C4-2B (cell line): ENCODE results near the gene GJA4.

Experiments used
- H3K27ac ChIP-seq: fragments of 450-650 bp; 2 replicates; pipeline ENCODE4 v1.5.1; 2017
- CTCF ChIP-seq: fragments of 450-650 bp; conservative IDR thresholded peaks from 2 replicates; pipeline ENCODE4 v1.5.1; 2017; ENCODE audit warnings: mild to moderate bottlenecking
- ZFX ChIP-seq: fragments of 450-650 bp; IDR thresholded peaks from 2 replicates; pipeline ENCODE4 v1.6.1; 2017

The GJA4 gene

GRCh38 chr1:34842073-34842472 is 49.3 kb downstream of the GJA4 start:
- TF ChIP-seq CTCF (no peak), ZFX (no peak)
- H3K27ac ChIP-seq = no peak overlapping the region

GRCh38 chr1:34842952-34843371 is 50.2 kb downstream of the GJA4 start:
- no peak overlapping the region for H3K27ac ChIP-seq

GRCh38 chr1:34843392-34844251 is 50.8 kb downstream of the GJA4 start:
- TF ChIP-seq CTCF = no peak
- TF ChIP-seq ZFX = no peak
- no peak overlapping the region for H3K27ac ChIP-seq

More at GRCh38 chr1:34842952-34843371, 50.2 kb downstream of the GJA4 start:
- no peak for TF ChIP-seq CTCF
- no peak for TF ChIP-seq ZFX

GRCh38 chr1:34844252-34844634 is 51.4 kb downstream of the GJA4 start:
- H3K27ac ChIP-seq = no peak overlapping the region
- TF ChIP-seq CTCF = no peak
- no peak for TF ChIP-seq ZFX
